GM21360 (cell line): ENCODE measurements around the gene BRAP.
"Not testable (repeated sequence)": the region's sequence is repeated elsewhere in the genome, so short reads cannot be mapped to it uniquely, and the experiment has no call there.

Experiments
- ATAC-seq: cut with Tn5 transposase; IDR thresholded peaks from one replicate; pipeline ENCODE4 v1.9.1; 2021; ENCODE audit warnings: mild to moderate bottlenecking, moderate library complexity; ENCODE audit not compliant: unreplicated experiment

The BRAP gene

DNA sequence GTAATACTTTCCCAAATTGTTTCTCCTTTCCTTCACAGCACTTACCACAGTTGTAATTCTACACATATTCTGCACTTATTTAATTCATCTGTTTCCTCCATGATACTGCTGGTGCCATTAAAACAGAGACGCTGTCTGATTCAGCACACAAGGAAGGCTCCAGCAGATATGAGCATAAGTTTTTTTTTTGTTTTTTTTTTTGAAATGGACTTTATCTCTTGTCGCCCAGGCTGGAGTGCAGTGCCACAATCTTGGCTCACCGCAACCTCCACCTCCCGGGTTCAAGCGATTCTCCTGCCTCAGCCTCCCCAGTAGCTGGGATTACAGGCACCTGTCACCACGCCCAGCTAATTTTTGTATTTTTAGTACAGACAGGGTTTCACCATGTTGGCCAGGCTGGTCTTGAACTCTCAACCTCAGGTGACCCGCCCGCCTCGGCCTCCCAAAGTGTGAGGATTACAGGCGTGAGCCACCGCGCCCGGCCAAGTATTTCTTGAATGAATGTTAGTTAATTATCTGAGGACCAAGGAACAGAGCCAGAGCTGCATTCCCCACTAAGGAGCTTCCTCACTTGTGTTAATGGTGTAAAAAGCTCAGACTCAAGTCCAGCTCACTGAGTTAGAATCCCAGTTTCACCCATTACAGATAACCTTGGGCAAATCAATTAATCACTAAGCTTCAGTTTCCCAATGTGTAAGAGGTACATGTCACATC, 1.1 kb downstream of the BRAP start:
- not testable (repeated sequence) for ATAC-seq

DNA sequence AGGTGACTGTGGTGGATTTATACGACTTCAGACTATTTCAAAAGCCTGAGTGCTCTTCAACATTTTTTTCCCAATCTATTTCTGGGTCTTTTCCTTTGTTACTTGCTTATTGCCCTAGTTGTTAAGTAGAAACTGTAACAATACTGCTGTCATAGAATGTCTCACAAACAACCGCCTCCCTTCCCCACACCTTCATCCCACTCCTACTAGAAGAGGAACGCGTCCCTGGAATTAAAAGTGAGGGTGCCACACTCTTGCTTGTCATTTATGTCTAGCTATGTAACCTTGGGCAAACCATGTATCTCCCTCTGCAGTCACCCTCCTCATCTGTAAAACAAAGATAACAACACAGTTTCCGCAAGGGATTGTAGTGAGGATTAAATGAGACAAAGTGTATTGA, 8.6 kb downstream of the BRAP start:
- no peak for ATAC-seq

DNA sequence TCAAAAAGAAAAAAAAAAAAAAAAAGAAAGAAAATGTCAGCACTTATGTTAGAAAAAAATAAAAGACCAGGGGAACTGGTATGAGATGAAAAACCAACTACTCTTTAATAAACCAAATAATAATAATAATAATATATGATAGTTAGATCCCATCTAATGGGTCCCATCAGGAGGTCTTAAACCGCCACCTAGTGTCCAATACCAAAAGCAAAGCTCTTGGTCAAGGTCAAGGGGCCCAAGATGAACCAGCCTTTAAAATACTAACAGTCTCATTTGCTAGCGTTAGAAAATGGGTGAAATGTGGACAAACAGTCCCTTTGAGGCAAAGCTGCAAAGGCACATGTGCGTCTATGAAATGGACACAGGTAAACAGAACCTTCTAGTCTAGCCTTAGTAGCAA, 12.3 kb downstream of the BRAP start:
- ATAC-seq: no peak

DNA sequence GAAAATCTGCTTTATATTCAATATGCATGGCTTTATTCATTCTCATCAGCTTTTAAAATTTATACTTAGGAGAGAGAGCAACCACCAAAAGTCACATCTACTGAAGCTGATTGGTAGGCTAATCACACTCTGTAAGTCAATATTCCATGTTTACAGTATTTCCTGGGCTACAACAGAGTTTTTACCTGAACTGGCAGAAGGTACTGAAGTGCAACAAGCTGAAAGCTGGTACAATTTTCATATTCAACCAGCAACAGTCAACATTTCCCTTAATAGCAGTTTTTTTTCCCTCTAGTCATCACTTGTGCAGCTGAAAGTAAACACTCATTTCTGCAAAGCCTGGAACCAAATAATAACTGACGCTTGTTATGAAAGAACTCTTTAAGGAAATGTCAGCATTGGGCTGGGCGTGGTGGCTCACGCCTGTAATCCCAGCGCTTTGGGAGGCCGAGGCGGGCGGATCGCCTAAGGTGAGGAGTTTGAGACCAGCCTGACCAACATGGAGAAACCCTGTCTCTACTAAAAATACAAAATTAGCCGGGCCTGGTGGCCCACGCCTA, 12.9 kb downstream of the BRAP start:
- no peak for ATAC-seq

- no peak for ATAC-seq
Measured at GRCh38 chr12:111664961-111665865, 20.5 kb downstream of the BRAP start.

DNA sequence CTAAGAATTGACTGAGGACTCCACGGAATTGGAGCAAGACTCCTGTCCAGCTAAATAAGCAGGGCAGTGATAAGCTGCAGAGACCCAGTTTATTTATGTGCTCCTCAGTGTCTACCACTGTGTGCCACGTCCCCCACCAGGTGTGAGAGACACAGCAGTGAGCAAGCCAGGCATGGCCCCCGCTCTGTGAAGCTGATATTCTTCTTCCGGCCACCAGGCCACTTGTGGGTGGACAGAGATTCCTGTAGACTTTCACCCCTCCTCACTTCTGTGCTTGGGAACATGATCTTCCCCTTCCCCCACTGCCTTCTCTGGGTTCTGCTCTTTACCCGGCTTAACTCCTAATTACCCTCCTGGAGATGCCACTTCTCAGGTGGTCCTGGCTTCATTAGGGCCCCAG, 21.3 kb downstream of the BRAP start:
- no peak for ATAC-seq

GRCh38 chr12:111656016-111656415, 29.7 kb downstream of the BRAP start:
- no peak for ATAC-seq

DNA sequence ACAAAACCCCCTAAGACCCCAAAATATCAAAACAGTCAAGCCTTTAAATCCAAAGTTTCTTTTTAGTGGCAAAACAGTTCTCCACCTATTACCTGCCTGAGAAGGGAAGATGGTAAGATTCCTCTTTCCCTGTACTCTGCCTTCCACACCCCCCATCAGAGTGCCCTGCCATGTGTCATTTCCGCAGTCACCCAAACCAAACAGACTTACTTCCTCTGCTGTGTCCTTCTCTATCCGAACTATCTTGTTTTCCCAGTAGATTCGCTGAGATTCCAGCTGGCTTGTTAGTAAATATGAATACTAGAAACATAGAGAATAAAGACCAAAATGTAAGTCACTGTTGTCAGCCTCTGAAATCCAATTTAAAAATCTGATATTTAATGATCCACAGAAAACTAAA, 30.4 kb downstream of the BRAP start:
- no peak for ATAC-seq

DNA sequence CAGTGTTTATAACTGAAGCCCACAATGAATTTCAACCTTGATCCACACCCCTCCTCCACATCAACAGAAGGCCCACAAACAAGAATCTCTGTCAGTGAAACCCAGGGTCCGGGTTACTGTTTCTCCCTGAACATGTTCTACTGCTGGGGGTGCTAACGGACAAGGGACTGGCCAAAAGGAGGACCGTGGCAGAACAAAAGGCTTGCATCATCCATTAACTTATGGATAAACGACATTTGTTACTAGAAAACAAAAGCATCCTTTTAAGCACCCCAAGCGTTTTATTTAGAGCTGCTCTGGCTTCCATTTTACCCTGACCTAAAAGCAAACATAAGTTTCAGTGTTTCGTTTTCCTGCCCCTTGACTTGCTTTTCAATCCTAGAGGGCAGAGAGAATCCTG, 32.2 kb downstream of the BRAP start:
- no peak for ATAC-seq

DNA sequence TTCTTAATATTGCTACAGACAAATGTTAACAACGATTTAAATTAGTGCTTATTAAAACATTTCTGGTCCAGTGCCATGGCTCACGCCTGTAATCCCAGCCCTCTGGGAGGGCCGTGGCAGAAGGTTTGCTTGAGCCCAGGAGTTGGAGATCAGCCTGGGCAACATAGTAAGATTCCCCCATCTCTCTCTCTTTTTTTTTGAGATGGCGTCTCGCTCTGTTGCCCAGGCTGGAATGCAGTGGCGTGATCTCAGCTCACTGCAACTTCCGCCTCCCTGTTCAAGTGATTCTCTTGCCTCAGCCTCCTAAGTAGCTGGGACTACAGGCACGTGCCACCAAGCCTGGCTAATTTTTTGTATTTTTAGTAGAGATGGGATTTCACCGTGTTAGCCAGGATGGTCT, 33.2 kb downstream of the BRAP start:
- ATAC-seq: not testable (repeated sequence)

DNA sequence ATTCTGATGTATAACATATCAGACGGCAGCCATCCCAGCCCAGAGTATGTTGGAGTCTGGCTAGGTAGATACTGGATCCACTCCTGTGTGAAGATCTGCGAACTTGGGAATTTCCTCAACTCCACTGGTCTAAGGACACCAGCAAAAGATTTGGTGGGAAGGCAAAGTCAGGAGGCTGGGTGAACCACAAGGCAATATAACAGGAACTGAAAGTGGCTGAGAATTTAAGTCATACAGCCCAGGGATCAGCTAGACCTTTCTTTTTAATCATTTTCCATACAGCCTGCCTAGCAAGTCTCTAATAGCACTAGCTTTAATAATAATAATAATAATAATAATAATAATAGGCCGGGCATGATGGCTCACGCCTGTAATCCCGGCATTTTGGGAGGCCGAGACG, 34.8 kb downstream of the BRAP start:
- no peak for ATAC-seq

DNA sequence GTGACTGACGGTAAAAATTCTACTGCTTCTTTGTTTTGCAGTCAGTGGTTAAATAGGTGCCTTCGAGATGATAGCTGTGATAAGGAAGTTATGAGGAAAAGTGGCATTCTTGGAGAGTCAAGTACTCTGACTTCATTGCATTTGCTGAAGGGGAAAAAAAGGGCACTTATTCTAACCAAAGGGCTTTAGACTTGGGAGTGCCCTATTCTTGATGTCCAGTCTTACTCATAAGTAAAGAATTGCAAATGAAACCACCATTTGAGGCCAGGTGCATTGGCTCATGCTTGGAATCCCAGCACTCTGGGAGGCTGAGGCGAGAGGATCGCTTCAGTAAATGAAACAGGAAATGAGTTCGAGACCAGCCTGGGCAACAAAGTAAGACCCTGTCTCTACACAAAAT, 40.3 kb downstream of the BRAP start:
- no peak for ATAC-seq

DNA sequence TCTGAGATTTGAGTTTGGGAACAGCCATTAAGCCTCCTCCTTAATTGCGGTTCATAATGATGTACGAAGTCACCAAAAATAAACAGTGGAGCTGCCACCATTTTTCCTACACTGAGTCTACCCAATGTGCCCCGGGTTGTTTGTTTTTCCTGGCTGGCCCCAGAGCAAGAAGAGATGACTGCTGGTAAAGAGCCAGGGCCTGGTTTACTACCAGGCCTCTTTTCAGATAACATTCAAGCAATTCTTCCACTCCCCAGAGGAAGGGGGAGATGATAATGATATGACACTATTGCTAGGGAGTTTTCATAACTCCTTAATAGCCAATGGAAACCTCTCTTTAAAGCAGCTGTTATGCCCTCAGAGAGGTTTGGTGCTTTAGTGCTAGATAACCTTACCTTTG, 42.3 kb downstream of the BRAP start:
- ATAC-seq: no peak

DNA sequence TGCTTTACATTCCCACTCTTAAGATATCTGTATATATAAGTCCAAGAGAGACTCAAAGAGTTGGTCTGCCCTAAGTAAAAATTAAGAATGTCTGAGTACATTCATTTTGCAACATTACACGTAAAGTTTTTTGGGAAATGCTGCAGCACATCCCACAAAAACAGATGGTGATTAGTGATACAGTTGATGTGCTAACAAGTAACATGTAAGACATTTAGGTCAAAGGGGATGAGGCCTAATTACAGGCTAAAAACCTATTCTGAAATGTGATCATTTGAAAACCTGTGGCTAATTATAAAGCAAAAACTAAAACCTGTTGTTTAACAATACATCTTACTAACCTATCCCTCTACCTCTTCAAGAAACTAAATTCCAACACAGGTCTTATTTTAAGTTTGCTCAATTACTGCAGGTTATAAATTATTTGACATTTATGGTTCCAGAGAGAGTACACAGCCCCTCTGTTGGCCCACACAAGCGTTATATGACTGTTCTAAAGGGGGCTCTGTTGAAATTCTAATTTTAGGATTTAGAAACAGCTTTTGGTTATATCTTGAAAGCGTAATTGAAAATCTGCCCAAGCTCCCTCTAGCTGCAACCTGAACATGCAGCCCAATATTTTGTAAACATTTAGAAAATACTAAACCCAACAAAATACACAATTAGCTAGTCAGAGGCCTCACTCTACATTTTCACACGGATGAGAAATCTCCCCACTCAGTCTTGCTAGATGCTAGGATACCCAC, 42.9 kb downstream of the BRAP start:
- ATAC-seq: no peak

- ATAC-seq: no peak
Measured at GRCh38 chr12:111640506-111640905, 45.2 kb downstream of the BRAP start.

GRCh38 chr12:111638556-111638955, 47.2 kb downstream of the BRAP start:
- no peak for ATAC-seq

DNA sequence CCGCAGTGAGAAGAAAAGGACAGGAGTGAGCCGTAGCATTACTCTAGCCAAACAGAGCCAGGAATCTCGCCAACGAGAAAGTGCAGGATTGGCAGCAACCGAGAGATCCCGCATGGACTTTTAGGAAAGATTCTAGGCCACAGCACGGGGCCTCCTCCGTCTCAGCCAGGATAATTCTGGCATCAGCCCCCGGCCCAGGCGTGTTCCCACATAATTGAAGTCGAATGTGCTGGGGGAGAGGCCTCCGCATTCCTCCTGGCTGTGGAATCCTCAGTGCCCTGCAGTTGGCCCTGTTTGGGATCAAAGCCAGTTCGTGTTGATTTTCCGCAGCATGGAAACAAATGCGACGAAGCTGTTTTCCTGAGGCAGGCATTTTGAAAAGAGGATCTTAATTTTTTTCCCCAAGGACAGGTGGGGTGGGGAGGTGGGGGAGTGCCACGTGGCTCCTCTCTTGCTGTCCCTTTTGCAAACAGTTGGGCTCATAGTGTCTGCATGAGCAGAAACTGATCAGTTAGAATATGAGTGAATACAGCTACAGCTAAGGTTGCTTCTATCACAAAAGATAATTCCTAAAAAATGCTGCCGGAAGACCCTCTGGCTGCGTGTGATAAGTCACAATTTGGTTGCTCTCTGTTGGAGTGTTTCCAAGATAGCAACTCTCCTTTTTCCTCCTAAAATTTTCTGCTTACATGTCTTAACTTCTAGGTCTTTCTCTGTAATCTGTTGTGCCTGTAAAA, 49.4 kb downstream of the BRAP start:
- no peak for ATAC-seq

DNA sequence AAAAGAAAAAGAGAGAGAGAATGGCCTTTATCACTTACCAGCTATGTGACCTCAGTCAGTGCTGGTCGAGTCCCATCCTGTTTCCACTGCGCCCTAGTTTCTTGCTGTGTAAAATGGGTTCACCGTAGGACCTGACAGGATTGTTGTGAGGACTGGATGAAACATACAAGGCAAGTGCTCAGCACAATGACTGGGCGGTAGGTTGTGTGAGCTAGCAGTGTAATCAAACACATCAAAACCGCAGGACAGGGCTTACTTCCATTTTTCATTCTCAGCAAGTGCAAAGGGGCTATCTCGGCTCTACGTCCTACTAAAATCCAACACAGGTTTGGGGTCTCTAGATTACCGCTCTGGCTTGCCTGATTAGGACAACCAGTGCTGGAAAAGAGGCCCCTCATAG, 50.2 kb downstream of the BRAP start:
- no peak for ATAC-seq

- no peak for ATAC-seq
Measured at GRCh38 chr12:111628505-111629260, 57.1 kb downstream of the BRAP start.

DNA sequence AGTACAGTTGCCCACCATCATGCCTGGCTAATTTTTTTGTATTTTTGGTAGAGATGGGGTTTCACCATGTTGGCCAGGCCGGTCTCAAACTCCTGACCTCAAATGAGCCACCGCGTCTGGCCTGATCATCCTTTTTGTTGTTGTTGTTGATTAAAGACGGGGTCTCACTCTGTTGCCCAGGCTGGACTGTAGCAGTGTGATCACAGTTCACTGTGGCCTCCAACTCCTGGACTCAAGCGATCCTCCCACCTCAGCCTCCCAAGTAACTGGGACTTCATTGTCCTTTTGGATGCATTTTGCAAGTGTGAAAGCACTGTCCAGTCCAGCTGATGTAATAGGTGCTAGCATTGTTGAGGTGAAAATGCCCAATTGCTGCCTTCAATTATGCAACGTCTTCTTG, 59.5 kb downstream of the BRAP start:
- ATAC-seq: no peak
